GM12878 (cell line): ENCODE measurements around the gene RARG. TPM values are rescaled to one million over a fixed set of nuclear protein-coding genes. Genes with fewer than 3 reads are reported as not detected.

Experiments
- CHD1 ChIP-seq: IDR thresholded peaks from 2 replicates; pipeline ENCODE4 v1.6.1; 2012; ENCODE audit warnings: low read depth, low read length, improper control_type of control experiment
- CREB1 ChIP-seq: IDR thresholded peaks from 2 replicates; pipeline ENCODE4 v1.6.1; 2012; ENCODE audit warnings: low read depth, mild to moderate bottlenecking, inconsistent platforms
- ELK1 ChIP-seq: IDR thresholded peaks from 2 replicates; pipeline ENCODE4 v1.6.1; 2012; ENCODE audit warnings: low read depth, low read length, improper control_type of control experiment
- IRF4 ChIP-seq: IDR thresholded peaks from 2 replicates; pipeline ENCODE4 v1.6.1; 2011; ENCODE audit warnings: low read depth, low read length
- LARP7 ChIP-seq: fragments of 450-650 bp; IDR thresholded peaks from 2 replicates; pipeline ENCODE4 v1.6.1; 2017; ENCODE audit warnings: mild to moderate bottlenecking
- NFYA ChIP-seq: IDR thresholded peaks from 2 replicates; pipeline ENCODE4 v1.6.1; 2011; ENCODE audit warnings: low read depth, mild to moderate bottlenecking, low read length, improper control_type of control experiment, borderline replicate concordance
- NRF1 ChIP-seq: conservative IDR thresholded peaks from 2 replicates; pipeline ENCODE4 v1.6.1; 2011; ENCODE audit warnings: mild to moderate bottlenecking, low read depth, low read length, improper control_type of control experiment
- POLR2AphosphoS2 ChIP-seq: IDR thresholded peaks from 2 replicates; pipeline ENCODE4 v1.6.1; 2011; ENCODE audit warnings: low read depth, mild to moderate bottlenecking, low read length, improper control_type of control experiment, moderate library complexity
- RAD21 ChIP-seq: IDR thresholded peaks from 2 replicates; pipeline ENCODE4 v1.6.1; 2011; ENCODE audit warnings: mild to moderate bottlenecking, low read depth, low read length, moderate library complexity; ENCODE audit not compliant: insufficient read depth
- RB1 ChIP-seq: fragments of 450-650 bp; formaldehyde crosslinking; IDR thresholded peaks from 2 replicates; pipeline ENCODE4 v1.6.1; 2017; ENCODE audit warnings: mild to moderate bottlenecking, borderline replicate concordance
- TAF1 ChIP-seq: IDR thresholded peaks from 2 replicates; pipeline ENCODE4 v1.6.1; 2011; ENCODE audit warnings: mild to moderate bottlenecking, low read depth, low read length, borderline replicate concordance
- TCF7 ChIP-seq: IDR thresholded peaks from 2 replicates; pipeline ENCODE4 v1.6.1; 2014; ENCODE audit warnings: antibody characterized with exemption, borderline replicate concordance
- ZBTB40 ChIP-seq: fragments of 450-650 bp; IDR thresholded peaks from 2 replicates; pipeline ENCODE4 v1.6.1; 2016; ENCODE audit warnings: mild to moderate bottlenecking, moderate library complexity, borderline replicate concordance
- ZNF207 ChIP-seq: fragments of 450-650 bp; IDR thresholded peaks from 2 replicates; pipeline ENCODE4 v1.6.1; 2014; ENCODE audit warnings: antibody characterized with exemption, mild to moderate bottlenecking, borderline replicate concordance
- polyA plus RNA-seq, 11 experiments: library from polyadenylated mRNA; depleted of rRNA in 4 of 11; unstranded in 6 of 11; stranded (reverse) in 5 of 11; fragments of >200 nt; fragmentation: Nextera tagmentation in 4 of 11; fragmentation: Illumina TruSeq in 1 of 11; extraction: Ambion mirVana in 4 of 11; extraction: Trizol in 1 of 11; gene quantifications; 1 replicate in 1 of 11; 2 replicates in 10 of 11; pipeline versions ENCODE4 v1.2.1 to v1.2.3, GENCODE V29; 2011 to 2016; ENCODE audit warnings: inconsistent platforms in 2 of 11, missing spikeins in 2 of 11, low read depth in 1 of 11
- total RNA-seq, 4 experiments: library from RNA; depleted of rRNA in 3 of 4; stranded (reverse); fragments of >200 nt in 3 of 4; fragmentation: Illumina TruSeq in 1 of 4; extraction: Trizol in 1 of 4; gene quantifications; 2 replicates each; pipeline versions ENCODE4 v1.2.1 to v1.2.3, GENCODE V29; 2013 to 2021
- TF ChIP-seq, protein P1 (sequence below): fragments of 450-650 bp; formaldehyde crosslinking; IDR thresholded peaks from 2 replicates; pipeline ENCODE4 v1.4.0; 2020; ENCODE audit warnings: mild to moderate bottlenecking, moderate library complexity
- TF ChIP-seq, protein P2 (sequence below): IDR thresholded peaks from 2 replicates; pipeline ENCODE4 v1.6.1; 2011; ENCODE audit warnings: borderline replicate concordance, low read depth, mild to moderate bottlenecking, moderate library complexity, mixed read lengths, low read length; ENCODE audit not compliant: insufficient read depth; ENCODE audit errors: extremely low read length
- TF ChIP-seq, protein P3 (sequence below): fragments of 450-650 bp; IDR thresholded peaks from 2 replicates; pipeline ENCODE4 v1.6.1; 2014; ENCODE audit warnings: mild to moderate bottlenecking

The RARG gene
- total and polyA plus RNA-seq, 10 of the 15 experiments (the other 5 are each of a cell fraction or from before 2014, with no cell fraction given), result 0.27 to 8.1 (median 4.1) TPM

DNA sequence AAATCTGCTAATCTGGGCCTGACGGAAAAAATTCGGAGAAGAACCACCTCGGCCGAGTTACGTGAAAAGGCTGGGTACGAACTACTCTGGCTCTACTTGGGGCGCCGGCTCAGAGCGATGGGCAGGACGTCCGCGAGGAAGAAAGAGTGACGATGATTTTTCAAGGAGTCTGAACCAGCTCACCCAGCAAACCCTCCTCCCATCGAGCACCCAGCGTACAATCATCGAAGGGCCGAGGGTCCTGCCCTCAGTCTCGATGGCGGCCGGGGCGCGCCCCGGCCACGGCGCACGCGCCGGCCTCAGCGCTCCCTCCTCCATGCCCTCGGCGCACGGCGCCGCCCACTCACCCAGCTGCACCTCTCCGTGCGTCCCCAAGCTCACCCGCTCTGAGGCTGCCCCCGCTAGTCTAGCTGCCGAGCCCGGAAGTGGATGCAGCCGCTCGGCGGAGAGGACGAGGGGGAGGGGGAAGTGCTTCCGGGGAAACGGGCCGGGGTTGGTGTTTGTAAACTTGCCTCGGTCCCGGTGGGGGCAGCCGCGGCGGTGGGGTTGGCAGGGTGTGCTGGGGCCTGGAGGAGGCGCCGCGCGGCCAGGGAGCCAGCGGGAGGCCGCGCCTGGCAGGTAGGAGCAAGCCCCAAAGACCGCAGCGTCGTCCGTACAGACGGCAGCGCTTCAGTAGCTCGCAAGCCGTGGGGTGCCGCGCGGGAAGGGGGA, 51.6 kb downstream of the RARG start, which contains the start of the genes CSAD and ZNF740 (continued):
- TF ChIP-seq, protein P1, sequence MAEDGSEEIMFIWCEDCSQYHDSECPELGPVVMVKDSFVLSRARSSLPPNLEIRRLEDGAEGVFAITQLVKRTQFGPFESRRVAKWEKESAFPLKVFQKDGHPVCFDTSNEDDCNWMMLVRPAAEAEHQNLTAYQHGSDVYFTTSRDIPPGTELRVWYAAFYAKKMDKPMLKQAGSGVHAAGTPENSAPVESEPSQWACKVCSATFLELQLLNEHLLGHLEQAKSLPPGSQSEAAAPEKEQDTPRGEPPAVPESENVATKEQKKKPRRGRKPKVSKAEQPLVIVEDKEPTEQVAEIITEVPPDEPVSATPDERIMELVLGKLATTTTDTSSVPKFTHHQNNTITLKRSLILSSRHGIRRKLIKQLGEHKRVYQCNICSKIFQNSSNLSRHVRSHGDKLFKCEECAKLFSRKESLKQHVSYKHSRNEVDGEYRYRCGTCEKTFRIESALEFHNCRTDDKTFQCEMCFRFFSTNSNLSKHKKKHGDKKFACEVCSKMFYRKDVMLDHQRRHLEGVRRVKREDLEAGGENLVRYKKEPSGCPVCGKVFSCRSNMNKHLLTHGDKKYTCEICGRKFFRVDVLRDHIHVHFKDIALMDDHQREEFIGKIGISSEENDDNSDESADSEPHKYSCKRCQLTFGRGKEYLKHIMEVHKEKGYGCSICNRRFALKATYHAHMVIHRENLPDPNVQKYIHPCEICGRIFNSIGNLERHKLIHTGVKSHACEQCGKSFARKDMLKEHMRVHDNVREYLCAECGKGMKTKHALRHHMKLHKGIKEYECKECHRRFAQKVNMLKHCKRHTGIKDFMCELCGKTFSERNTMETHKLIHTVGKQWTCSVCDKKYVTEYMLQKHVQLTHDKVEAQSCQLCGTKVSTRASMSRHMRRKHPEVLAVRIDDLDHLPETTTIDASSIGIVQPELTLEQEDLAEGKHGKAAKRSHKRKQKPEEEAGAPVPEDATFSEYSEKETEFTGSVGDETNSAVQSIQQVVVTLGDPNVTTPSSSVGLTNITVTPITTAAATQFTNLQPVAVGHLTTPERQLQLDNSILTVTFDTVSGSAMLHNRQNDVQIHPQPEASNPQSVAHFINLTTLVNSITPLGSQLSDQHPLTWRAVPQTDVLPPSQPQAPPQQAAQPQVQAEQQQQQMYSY (CRISPR knock-in tag), result no peak
- no peak for TF ChIP-seq POLR2AphosphoS2
- no peak for TF ChIP-seq NFYA
- TF ChIP-seq TCF7, result no peak
- TF ChIP-seq RAD21, result no peak
- peak; percentile 74; the same call in 1 of the 2 replicates for TF ChIP-seq TAF1
- no peak for TF ChIP-seq CHD1
- TF ChIP-seq ELK1, result peak; percentile 84
- peak; percentile 80 for TF ChIP-seq CREB1
- TF ChIP-seq RB1, result no peak
- TF ChIP-seq IRF4, result no peak
- TF ChIP-seq ZBTB40, result peak; percentile 96
- peak; percentile 26; the same call in 1 of the 2 replicates for TF ChIP-seq LARP7
- TF ChIP-seq, protein P2, sequence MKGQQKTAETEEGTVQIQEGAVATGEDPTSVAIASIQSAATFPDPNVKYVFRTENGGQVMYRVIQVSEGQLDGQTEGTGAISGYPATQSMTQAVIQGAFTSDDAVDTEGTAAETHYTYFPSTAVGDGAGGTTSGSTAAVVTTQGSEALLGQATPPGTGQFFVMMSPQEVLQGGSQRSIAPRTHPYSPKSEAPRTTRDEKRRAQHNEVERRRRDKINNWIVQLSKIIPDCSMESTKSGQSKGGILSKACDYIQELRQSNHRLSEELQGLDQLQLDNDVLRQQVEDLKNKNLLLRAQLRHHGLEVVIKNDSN, result no peak
- TF ChIP-seq, protein P3, sequence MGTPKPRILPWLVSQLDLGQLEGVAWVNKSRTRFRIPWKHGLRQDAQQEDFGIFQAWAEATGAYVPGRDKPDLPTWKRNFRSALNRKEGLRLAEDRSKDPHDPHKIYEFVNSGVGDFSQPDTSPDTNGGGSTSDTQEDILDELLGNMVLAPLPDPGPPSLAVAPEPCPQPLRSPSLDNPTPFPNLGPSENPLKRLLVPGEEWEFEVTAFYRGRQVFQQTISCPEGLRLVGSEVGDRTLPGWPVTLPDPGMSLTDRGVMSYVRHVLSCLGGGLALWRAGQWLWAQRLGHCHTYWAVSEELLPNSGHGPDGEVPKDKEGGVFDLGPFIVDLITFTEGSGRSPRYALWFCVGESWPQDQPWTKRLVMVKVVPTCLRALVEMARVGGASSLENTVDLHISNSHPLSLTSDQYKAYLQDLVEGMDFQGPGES, result no peak; the same call in 1 of the 2 replicates
- no peak for TF ChIP-seq ZNF207
- peak; percentile 85 for TF ChIP-seq NRF1
